HG03103 (cell line): ENCODE results near the gene RNF20.
"Not testable (repeated sequence)": the region's sequence is repeated elsewhere in the genome, so short reads cannot be mapped to it uniquely, and the experiment has no call there.

Source experiments
- ATAC-seq: cut with Tn5 transposase; IDR thresholded peaks from one replicate; pipeline ENCODE4 v1.9.1; 2021; ENCODE audit warnings: low read depth; ENCODE audit not compliant: unreplicated experiment

RNF20 gene

DNA sequence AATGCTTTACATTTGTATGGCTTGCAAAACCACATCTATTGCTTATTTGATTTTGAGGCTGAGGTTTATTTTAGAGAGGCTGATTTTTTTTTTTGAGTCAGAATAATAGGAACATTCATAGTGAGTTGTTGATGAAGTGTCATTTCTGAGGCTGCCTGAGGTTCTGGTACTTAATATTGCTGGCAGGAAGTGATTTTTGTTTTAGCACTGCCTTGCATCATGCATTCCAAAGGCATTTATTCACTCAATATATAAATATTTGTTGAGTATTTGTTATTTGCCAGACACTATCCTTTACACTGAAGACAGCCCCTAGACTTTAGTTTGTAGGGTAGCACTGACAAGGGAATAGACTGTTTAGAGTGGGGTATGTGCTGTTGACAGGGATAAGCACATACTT, 2.7 kb downstream of the RNF20 start:
- no peak for ATAC-seq

DNA sequence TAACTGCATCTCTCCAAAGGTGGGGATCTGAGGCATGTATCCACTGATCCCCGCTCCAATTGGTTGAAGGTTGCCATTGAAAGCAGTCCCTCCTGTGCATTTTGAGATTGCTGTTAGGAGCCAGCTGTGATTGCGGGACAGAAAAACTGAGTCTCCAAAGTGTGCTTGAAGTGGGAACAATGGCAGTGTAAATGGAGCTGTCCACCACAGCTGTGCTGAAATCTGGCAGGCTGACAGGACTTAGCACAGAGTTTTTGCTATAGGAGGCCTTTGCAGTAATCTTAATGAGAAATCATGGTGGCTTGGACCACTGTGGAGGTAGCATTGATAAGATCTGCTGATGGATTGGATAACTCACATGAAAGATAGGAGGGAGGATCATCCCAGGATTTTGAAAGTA, 3.3 kb downstream of the RNF20 start:
- no peak for ATAC-seq

DNA sequence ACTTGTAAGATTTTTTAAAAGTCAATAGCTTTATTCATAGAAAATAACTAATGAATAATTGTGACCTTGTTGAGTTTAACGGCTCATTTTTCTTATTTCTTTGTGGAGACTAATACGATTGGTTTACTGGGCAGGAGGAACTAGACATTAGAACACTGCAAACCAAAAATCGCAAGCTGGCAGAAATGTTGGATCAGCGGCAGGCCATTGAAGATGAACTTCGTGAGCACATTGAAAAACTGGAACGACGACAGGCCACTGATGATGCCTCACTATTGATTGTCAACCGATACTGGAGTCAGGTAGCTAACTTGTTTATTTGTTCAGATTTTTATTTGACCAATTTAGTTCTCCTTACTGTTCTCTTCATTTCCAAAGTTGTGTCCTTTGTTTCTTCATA, 6.4 kb downstream of the RNF20 start:
- ATAC-seq = no peak

DNA sequence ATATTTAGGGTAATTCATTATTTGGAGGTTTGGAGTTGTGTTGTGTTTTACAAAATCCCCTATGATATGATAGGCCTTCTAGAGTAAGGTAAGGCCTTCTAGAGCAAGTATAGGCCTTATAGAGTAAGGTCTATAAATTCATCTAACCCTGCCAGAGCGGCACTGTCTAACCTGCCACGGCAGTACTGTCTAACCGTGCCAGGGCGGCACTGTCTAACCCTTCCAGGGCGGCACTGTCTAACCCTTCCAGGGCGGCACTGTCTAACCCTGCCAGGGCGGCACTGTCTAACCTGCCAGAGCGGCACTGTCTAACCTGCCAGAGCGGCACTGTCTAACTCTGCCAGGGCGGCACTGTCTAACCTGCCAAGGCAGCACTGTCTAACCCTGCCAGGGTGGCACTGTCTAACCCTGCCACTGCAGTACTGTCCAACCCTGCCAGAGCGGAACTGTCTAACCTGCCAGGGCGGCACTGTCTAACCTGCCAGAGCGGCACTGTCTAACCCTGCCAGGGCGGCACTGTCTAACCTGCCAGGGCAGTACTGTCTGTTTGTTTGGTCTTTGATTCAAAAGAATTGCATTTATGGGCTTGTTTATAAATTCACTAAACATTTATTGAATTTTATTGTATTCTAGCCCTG, 9.6 kb downstream of the RNF20 start:
- no peak for ATAC-seq

DNA sequence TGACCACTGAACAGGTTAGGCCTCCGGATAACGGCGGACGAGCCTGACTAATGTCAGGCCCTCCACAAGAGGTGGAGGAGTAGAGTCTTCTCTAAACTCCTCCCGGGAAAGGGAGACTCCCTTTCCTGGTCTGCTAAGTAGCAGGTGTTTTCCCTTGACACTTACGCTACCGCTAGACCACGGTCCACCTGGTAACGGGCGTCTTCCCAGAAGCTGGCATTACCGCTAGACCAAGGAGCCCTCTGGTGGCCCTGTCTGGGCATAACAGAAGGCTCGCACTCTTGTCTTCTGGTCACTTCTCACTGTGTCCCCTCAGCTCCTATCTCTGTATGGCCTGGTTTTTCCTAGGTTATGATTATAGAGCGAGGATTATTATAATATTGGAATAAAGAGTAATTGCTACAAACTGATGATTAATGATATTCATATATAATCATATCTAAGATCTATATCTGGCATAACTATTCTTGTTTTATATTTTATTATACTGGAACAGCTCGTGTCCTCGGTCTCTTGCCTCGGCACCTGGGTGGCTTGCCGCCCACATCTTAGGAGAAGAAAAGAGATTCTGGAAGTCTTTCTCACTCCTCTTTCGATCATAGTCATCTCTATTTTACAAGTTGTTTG, 15.9 kb downstream of the RNF20 start:
- ATAC-seq = not testable (repeated sequence)

DNA sequence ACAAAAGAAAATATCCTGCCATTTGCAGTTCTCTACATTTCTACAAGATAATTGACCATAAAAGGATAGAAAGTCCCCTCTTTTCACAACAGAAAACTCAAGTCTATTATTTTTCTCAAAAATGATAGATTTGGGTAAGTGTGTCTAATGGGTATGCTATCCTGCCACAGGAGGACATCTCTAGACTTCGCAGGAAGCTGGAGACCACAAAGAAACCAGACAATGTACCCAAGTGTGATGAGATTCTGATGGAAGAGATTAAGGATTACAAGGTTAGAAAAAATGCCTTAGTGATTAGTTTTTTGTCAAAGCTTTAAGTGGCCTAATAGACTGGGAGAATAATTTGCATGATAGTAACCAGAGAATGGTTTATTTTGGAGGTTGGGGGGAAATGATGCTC, 28.1 kb downstream of the RNF20 start:
- no peak for ATAC-seq

DNA sequence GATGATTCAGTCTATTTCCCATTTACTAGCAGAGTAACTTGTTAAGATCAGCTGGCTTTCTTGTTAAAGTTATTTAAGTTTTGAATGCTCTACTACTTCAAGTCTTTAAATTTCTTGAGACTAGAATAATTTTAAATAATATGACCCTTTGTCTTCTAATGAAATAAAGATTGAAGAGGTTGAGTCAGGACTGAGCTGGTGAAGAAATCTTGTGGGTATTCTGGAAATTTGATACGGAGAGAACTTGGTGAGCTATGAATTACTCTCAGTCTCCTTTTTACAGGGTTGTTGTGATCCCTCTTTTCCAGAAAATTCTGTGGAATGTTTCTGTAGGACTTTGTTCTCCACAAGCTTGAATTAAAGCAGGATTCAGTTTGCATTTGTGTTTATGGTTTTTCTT, 29.3 kb downstream of the RNF20 start:
- no peak for ATAC-seq

DNA sequence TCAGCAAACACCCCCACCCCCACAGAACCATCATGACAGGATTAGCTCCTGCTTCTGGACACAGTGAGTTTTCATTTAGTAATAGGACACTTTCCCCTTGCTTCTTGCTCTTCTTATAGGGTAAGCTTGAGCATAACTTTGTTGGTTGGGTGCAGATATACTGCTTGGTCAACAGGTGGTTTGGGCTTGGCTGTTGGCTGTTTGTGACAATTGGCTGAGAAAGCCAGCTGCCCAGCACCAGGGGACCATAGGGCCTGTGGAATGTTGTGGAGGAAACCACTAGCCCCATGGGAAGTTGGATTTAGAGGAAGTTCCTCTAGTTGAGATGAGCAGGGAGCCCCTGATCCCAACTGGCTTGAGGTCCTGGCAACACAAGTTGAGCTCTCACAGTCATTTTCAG, 30.6 kb downstream of the RNF20 start:
- no peak for ATAC-seq

DNA sequence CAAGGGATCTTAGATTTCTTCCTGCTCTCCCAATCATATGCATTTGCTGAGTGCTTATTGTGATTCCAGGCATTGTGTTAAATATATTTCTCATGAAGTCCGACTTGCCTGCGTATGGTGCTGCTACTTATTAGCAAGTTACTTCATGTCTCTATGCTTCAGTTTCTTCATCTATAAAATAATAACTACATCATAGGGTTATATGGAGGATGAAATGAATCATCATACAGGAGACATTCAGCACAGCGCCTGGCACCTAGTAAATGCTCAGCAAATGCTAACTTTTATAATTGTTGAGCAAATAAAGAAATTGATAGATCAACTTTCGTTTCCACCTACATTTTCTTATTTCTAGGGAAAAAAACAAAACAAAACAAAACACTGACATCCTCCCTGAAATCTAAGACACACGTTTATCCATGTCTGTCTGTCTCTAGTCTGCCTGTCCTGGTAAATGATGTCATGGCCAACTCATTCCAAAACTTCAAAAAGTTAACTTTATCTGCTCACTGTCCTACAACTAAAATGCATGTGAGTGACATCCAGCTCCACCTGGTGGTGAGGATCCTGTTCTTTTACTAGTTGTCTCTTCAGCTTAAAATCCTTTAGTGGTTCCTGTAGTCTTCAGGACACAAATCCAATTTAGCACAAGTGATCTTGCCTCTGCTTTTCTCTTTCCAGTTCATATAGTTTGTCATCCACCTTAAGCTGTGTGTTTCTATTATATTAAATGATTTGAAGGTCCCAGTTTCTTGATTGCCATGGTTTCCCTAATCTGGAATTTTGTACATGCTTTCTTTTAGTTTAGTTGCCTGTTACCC, 33.5 kb downstream of the RNF20 start:
- peak; percentile 77 for ATAC-seq

DNA sequence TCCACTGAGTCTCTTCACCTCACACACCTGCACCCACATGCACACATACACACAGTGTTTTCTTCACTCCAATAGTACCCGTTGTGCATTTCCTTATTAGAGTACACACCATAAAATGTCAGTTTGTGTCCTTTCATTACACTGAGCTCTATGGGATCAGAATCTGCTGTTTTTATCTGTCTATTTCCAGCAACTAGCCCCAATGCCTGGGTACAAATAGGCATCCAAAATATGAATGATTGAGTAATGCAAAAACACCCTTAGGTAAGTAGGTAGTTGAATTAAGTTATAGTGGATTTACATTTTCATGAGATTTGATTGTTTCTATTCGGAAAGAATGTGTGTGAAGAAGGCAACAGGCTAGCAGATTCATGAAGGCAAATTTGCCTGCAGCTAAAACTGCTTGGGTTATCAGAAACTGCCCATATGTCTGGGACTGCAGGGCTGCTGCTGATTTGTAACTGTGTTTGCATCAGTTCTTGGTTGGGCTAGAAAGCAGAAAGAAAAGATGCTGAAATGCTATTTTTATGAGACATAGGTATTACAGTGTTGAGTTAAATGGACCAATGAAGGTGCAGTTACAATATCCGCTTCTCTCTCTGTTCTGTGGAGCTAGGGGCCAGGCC, 34.2 kb downstream of the RNF20 start:
- ATAC-seq = no peak

DNA sequence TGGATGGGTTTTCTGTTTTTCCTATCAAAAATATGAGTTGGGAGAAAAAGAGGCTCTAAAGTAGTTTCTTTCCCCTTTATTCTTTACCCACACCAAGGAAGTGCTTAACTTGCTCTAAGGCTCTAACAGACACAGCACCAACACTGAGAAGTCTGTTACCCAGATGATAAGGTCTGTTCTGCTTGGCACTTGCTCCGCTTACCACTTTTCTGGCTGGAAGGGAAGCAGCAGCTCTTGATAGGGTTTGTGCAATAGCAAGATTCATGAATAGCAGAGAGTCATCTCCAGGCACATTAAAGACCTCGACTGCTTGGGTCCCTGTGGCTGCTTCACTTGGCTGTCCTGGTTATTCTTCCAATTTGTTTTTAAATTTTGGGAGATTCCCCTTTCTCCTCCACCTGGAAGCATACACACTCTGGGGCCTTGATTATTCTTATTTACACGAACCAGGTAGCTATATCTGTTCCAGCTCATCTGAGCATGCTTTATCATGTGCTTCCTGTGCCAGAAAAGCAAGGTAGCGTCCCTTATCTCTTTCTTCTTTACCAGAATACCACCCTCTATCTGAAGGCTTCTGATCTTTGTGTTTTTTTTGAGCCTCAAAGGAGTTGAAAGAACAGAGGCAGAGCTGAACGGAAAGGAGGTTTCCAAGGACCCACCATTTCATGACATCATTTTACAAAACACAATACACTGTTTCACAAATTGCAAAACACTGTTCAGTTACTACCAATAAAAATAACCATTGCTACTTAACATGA, 36.3 kb downstream of the RNF20 start:
- no peak for ATAC-seq

DNA sequence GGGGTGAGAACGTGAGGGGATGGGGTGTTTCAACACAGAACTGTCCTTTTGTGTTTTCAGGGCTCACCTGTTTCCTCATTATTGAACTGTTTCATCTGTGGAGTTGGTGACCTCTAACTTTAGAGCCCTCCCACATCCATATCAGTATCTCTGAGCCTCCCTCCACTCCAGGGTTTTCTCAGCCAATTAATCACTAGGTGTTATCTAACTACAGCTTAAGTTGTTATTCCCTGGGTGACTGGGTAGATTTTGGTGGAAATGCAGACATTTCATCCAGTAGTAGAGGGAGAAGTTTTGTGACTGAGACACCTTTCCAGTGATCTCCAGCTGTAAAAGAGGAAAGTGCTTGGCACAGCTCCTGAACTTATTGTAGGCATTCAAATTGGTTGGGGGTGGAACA, 37.5 kb downstream of the RNF20 start:
- ATAC-seq = no peak

DNA sequence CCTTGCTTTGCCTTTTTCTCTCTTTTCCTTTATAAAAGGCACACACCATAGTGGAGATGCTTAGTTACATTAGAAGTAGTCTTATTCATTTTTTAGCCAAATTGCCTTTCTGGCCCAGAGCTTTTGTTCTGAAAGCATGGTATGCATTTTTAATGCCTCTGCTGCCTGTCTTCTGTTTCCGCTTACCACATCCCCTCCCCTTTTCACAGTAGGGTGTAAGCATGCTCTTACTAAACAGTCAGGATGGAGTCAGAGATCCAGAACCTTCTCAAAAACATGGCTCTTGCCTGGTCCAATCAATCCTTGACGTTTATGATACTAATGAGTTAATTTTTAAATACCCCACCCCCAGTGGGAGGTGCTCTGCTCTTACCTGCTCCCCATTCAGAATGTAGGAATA, 38.7 kb downstream of the RNF20 start:
- ATAC-seq = no peak

DNA sequence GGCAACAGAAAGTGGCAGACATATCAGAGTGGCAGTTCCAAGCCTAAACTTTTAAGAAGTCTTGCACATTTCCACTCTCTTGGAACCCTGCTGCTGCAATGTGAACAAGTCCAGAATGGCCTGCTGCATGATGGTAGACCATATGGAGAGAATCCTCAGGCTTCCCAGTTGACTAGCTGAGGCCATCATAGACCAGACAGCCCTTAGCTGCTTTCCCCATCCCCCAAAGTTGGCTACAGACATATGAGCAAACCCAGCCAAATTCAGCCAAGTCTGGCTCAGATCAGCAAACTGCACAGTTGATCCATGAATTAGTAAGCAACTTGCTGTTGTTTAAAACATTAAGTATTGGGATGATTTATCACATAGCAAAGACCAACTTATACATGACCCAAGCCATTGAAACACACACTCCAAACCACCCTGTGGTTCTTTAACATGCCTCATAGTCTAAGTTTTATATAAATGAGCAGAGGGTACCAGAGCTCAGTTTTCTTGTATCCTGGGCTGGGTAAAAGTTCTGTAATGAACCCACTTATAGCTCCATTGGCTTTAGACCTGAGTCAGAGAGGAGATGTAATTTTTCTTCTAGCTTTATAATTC, 41.2 kb downstream of the RNF20 start:
- no peak for ATAC-seq

DNA sequence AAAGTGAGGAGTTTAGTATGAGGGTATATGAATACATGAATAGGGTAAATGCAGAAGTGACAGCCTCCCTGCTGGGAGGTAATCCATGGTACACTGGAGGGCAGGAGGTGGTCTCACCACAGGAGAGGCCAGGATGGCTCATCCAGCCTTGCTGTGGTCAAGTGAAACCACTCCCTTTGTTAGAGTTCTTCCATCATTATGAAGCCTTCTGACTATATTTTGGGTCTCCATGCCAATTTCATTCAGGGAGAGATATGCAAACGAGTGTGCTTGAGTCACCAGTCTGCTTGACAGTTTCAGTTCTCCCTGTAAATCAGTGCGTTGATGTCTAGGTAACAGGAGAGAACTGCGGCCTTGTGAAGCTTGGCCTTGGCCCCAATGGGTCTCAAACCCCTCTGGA, 44.7 kb downstream of the RNF20 start:
- peak; percentile 49 for ATAC-seq

DNA sequence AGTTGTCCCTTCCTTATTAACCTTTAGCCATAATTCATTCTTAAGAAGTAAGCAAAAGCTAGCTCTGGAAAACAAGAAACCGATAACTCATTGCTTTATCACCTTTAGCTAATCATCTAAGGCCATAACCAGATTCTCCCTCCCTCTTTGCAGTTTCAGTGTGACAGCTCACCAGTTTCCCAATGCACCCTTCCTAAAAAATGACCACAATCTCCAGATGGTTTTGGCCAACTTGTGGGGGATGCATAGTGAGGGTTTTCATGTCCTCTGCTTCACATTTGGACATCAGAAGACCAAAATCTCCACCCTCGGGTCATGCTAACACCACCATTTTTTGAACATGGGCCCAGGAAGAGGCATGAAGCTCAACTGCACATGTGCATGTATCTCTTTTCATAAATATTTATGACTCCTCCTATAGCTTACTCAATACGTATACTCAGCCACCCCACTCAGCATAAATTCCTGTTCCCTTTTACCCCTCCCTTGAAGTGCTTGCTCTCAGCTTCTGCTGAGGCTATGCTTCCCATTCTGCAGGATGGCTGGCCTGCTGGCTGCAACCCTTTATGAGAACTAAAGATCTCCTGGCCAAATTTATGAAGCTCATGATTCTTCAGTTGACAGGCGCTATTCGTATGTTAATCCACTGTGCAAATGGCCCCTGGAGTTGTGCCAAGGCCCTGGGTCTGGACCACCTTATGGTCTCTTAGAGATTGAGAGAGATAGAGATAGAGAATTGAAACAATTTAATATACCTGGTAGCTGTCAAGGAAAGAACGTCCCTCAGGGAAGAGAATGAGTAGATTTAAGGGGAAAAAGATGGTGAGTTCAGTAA, 46.3 kb downstream of the RNF20 start:
- ATAC-seq = no peak

DNA sequence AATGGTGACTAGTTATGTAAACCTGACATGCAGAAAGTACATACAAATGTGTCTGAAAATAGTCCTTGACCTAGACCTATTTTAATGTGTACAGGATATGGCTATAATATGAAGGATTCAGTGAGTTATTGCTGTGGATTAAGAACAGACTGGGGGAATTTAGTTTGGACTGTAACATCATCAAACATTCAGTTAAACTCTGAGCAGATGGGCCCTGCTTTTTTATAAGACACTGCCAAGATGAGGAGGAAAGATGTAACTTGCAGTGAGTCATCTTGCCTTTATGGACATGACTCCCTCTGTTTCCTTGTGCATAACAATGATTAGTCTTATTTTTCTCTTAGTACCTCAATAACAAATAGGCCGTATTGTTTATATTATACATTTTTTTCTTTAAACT, 48.9 kb downstream of the RNF20 start:
- no peak for ATAC-seq

DNA sequence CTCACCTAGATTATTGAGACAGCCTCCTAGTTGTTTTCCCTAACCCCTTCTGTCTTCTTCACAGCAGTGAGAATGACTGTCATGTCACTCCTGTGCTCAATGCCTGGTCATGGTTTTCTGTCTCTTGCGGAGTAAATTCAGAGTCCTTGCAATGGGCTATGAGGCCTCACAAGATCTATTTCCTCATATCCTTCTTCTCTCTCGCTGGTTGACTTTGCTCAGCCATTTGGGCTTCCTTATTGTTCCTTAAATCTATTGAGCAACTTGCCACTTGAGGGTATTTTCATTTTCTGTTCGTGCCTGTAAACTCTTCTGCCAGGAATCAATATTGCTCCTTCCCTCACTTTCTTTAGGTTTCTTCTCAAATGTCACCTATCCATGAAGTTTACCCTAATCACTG, 52.1 kb downstream of the RNF20 start:
- ATAC-seq = no peak

DNA sequence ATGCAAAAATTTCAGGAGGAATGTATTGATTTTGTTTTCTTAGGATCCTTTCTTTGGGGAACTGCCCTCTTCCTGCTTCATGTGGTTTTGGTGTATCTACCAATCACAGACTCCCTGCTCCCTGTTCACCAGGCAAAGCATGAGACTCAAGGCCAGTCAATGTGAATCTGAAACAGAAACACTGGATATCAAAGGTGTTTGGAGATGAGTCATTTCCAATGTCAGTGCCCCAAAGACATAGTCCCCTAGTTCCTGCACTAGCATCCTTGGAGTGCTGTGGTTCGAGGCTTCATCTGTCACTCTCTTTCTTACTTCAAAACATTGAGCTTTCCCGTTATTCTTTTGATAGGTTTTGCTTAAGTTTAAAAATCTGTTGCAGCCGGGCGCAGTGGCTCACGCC, 53.0 kb downstream of the RNF20 start:
- ATAC-seq = peak; percentile 92
